ENCODE measurements around the gene CYGB. TPM values are rescaled to one million over a fixed set of nuclear protein-coding genes. Genes with fewer than 3 reads are reported as not detected.

Gene CYGB
- total and polyA plus RNA-seq, 2 of the 13 experiments (the other 11 are each of a cell fraction or from before 2014, with no cell fraction given), result 18.9 to 27.1 TPM

DNA sequence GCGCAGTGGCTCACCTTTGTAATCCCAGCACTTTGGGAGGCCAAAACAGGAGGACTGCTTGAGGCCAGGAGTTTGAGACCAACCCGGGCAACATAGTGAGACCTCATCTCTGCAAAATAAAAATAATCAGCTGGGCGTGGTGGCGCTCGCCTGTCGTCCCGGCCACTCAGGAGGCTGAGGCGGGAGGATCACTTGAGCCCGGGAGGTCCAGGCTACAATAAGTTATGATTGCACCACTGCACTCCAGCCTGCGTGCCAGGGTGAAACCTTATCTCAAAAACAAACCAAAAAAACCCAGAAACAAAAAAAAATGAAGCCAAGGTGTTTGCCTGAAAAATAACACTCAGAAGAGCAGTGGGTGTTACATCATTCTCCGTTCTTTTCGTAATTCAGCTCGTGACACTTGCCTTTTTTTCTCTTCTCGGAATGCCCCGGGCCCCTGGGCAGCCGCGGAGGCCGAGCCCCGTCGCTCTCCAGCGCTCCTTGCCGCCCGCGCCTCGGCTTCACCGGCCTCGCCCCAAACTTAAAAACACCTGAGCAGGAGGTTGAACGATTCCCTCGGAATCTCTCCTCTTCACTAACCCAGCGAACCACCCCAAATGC, 19.4 kb upstream of the CYGB start (continued):
- no peak for TF ChIP-seq TRAFD1 (CRISPR knock-in tag; IDR thresholded peaks at IDR 0.05; ENCODE audit: borderline replicate concordance)
- TF ChIP-seq ZNF710 (CRISPR knock-in tag; IDR thresholded peaks at IDR 0.05; ENCODE audit: borderline replicate concordance), result no peak; the same call in 1 of the 2 replicates
- TF ChIP-seq ISX (CRISPR knock-in tag; conservative IDR thresholded peaks at IDR 0.05), result 0 out of 2 replicates have a peak, but pooled peaks have one; percentile 58
- TF ChIP-seq STAT5B (CRISPR knock-in tag; IDR thresholded peaks at IDR 0.05), result no peak
- TF ChIP-seq TSC22D2 (CRISPR knock-in tag; IDR thresholded peaks at IDR 0.05; ENCODE audit: borderline replicate concordance), result no peak
- TF ChIP-seq ZNF703 (CRISPR knock-in tag; IDR thresholded peaks at IDR 0.05; ENCODE audit: borderline replicate concordance), result 0 out of 2 replicates have a peak, but pooled peaks have one; percentile 19
- TF ChIP-seq ELF3 (CRISPR knock-in tag; IDR thresholded peaks at IDR 0.05), result no peak
- TF ChIP-seq ZNF282 (IDR thresholded peaks at IDR 0.05; ENCODE audit: partially characterized antibody), result no peak
- TF ChIP-seq FOXO1 (CRISPR knock-in tag; IDR thresholded peaks at IDR 0.05), result no peak
- no peak for TF ChIP-seq POLR2A (IDR thresholded peaks at IDR 0.05; ENCODE audit: insufficient read depth in 1 of 2, low read depth in 2 of 2, low read length in 2 of 2)
- TF ChIP-seq ELF4 (CRISPR knock-in tag; IDR thresholded peaks at IDR 0.05; ENCODE audit: borderline replicate concordance), result peak; percentile 71; the same call in 1 of the 2 replicates
- no peak for TF ChIP-seq ZNF776 (CRISPR knock-in tag; IDR thresholded peaks at IDR 0.05)
- TF ChIP-seq PAF1 (CRISPR knock-in tag; IDR thresholded peaks at IDR 0.05), result no peak
- TF ChIP-seq ZNF609 (CRISPR knock-in tag; IDR thresholded peaks at IDR 0.05; ENCODE audit: borderline replicate concordance), result no peak
- no peak for TF ChIP-seq SNAPC2 (CRISPR knock-in tag; IDR thresholded peaks at IDR 0.05)
- no peak for TF ChIP-seq ATRX (CRISPR knock-in tag; IDR thresholded peaks at IDR 0.05; ENCODE audit: borderline replicate concordance)
- no peak for TF ChIP-seq BRCA1 (CRISPR knock-in tag; IDR thresholded peaks at IDR 0.05)
- no peak for TF ChIP-seq SCMH1 (CRISPR knock-in tag; IDR thresholded peaks at IDR 0.05; ENCODE audit: borderline replicate concordance)
- no peak for TF ChIP-seq PHF20 (CRISPR knock-in tag; IDR thresholded peaks at IDR 0.05)
- TF ChIP-seq ZSCAN12 (CRISPR knock-in tag; IDR thresholded peaks at IDR 0.05), result peak; percentile 77; the same call in 1 of the 2 replicates
- TF ChIP-seq ZZZ3 (CRISPR knock-in tag; IDR thresholded peaks at IDR 0.05; ENCODE audit: borderline replicate concordance), result no peak
- TF ChIP-seq, protein P1, sequence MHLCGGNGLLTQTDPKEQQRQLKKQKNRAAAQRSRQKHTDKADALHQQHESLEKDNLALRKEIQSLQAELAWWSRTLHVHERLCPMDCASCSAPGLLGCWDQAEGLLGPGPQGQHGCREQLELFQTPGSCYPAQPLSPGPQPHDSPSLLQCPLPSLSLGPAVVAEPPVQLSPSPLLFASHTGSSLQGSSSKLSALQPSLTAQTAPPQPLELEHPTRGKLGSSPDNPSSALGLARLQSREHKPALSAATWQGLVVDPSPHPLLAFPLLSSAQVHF (CRISPR knock-in tag; IDR thresholded peaks at IDR 0.05), result no peak
